Fibroblast of skin of left quadriceps (primary cell): Measurements from ENCODE around the gene GAGE10.
"Not testable (repeated sequence)": the region's sequence is repeated elsewhere in the genome, so short reads cannot be mapped to it uniquely, and the experiment has no call there.

Experiments
- DNase-seq, 2 experiments: peaks; one replicate each; pipeline ENCODE4 v3.0.0-alpha.2; 2013; ENCODE audit warnings: low read depth in 2 of 2

Gene GAGE10

DNA sequence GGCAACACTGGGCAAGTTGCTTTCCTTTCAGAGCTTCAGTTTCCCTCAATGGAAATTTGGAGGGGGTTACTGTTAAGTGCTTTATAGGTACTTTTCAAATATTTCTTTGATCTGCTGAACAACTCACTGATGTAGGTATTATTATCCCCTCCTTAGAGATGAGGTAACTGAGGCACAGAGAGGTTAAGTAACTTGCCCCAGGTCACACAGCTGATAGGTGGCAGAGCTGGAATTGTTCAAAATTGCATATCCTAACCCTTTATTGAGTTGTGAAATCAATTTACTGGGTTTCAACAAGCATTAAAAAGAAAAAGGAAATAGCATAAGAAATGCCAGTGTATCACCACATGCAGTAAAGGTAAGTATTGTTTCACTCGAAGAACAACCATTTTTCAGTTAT, 27.2 kb upstream of the GAGE10 start:
- DNase-seq, result no peak

DNA sequence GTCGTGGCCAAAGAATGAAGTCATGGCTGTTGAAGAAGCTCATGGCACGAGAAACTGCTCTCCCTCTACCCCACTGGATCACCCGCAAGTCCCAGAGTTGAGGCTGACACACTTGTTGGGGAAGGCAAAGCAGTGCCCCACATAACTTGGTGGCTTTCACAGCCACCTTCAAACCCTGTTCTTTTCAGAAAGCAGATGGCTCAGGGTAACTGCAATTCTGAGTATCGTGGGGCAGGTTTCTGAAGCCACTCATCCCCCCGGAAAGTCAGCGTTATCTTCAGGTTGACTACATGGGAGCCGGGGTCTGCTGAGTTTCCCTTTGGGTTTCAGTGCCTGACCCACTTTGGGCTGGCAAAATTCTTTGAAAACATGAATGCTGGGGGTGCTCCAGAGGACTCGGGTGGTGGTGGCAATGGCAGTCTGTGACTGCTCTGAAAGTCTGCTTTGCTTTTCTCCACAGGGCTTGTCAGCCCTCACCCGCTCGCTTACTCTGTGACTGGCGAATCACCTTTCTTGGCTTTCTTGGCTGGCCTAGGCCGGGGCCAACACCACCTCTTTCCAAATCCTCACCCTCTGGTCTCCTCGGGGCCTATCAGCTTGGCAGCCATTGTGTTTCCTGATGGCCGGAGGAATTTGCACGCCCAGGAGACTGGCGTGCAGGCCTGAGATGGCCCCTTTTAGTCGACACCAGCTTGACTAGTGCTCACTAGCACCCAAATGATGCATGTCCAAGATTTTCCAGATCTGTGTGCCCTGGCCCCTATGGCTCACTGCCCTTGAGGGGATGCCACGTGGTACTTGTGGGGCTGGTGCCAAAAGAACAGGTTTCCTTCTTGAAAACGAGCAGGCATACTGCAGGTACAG, 26.5 kb upstream of the GAGE10 start:
- no peak for DNase-seq

DNA sequence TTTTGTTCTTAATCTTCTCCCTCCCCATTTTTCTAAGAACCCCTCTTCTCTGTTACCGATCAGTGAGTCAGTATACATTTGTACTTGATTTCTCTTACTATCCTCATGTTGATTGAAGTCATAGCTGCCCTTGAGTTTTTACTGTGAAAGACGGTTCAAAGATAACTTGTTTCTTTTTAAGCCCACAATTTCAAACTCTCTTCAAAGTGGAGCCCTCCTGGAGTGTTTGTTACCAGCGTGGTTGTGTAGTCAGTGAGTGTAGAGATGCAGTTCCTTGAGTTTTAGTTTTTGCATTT, 26.0 kb upstream of the GAGE10 start:
- DNase-seq, result no peak

DNA sequence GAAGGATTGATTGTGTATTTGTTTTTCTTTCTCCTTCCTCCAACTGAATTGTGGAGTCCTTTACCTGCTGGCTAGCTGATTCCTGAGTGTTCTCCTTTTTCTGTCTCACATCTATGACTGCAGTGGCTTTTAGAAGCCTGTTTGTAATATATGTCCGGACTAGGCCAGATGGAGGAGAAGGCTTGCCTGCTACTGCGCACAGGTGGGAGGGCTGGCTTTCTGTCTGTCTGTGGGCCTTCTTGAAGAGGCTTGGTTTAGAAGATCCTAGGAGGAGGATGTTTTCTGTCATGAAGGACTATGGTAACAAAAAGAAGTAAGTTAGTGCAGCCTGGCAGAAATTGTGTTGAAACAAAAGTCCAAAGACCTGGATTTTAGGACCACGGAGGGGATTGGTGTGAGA, 25.4 kb upstream of the GAGE10 start:
- no peak for DNase-seq

DNA sequence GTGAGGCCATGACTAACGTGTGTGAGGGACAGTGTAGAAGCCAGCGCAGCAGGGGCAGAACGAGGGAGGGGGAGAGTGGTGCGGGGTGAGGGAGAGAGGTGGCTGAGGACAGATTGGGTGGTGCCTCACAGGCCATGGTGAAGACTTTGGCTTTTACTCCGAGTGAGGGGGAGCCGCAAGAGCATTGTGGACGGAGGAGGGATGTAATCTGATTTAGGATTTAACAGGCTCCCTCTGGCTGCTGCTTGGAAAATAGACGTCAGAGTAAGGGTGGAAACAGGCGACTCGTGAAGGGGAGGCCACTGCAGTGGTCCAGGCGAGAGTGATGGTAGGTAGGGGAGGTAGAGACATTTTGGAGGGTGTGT, 20.8 kb upstream of the GAGE10 start:
- DNase-seq, result peak; percentile 5 to 8

DNA sequence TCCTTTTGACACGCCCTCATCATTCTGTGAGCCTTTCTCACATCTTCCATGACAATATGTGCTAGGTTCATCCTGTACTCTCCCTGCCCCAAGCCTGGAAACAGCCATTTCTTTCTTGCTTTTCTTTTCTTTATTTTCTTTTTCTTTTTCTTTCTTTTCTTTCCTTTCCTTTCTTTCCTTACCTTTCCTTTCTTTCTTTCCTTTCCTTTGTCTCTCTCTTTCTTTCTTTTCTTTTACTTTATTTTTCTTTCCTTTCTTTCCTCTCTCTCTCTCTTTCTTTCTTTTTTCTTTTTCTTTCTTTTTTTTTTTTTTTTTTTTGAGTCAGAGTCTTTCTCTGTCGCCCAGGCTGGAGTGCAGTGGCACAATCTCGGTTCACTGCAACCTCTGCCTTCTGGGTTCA, 19.2 kb upstream of the GAGE10 start:
- DNase-seq, result no peak

DNA sequence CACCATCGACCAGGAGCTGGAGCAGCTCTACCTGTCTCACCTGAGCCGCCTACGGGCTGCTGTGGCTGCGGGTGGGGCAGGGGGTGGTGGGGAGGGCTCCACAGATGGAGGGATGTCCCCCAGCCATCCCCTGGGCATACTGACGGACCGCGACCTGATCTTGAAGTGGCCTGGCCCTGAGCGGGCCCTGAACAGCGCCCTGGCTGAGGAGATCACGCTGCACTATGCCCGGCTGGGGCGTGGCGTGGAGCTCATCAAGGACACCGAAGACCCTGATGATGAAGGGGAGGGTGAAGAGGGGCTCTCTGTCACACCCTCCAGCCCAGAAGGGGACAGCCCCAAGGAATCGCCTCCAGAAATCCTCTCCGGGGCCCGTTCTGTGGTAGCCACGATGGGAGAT, 17.3 kb upstream of the GAGE10 start:
- DNase-seq, result no peak

DNA sequence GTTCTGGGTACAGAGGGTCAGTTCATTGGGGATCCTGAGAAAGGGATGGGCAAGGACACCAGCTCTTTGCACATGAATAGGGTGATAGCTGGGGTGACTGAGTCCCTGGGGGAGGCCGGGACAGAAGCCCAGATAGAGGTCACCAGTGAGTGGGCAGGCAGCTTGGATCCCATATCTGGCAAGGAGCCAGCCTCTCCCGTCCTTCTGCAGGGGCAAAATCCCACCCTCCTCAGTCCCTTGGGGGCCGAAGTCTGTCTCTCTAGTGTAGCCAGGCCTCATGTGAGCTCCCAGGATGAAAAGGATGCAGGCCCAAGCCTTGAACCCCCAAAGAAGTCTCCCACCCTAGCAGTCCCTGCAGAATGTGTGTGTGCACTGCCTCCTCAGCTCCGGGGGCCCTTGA, 16.9 kb upstream of the GAGE10 start:
- no peak for DNase-seq

DNA sequence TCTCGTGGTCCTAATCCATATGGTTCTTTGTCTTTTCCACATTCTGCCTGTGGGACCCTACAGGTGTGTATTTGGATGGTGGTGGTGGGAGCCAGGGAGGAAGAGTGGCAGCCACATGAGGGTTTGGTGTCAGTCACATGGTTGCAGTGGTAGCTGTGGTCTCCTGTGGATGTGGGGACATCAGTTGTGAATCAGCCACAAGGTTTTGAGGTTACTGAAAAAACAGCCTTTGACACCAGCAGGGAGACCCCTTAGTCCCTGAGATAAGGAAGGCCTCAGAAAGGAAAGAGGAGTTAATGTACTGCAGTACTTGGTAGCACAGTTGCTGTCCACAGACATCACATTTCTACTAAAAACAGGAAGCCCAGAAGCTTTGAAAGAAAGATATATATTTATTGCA, 15.8 kb upstream of the GAGE10 start:
- no peak for DNase-seq

DNA sequence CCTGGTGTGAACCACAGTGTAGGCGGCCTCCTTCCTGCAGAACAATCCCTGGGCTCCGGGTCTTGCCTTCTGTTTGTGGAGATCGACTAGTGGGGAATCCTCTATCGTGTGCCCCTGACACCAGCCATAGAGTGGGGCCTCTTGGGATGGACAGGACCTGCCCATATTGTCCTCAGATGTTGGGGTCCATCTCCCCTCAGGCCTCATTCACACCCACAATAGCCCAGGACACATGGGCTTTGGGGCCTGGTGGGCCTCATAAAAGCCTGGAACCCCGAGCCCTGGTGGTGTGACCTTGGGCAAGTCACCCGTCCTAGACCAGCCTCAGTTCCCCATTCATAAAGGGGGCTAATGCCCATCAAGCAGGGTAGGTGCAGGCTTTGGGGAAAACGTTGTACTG, 13.2 kb upstream of the GAGE10 start:
- no peak for DNase-seq

DNA sequence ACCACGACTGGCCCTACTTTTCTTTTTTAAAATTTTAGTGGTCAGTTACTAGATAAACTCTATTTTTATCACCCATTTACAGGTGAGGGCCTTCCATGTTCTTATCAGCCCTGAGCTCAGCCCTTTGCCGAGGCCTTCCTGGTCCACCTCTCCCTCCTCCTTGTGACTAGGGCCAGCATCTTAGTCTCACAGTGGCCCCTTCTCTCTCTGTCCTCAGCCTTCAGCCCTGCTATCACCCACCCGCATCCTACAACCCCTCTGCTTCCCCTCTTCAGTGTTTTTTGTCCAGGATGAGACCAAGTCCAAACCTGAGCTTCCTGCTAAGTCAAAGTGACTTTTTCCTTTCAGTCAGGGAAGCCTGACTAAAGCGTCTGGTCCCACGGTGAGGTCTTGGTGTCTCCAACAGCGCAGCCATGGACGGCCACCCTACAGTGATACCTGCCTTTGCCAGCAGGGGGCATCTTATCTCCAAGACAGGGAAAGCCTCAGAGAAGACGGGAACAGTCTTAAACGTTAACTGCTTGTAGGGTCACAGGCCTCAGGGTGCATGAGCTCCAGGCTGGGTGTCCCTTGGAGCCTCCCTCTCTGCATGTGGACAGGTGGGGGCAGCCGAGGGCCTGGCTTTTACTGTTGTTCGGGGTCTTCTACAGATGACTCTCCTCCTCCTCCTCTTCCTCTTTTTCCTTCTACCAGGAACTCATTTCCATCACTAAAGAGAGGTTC, 11.7 kb upstream of the GAGE10 start:
- peak in 1 of 2 experiments; percentile 7 for DNase-seq

DNA sequence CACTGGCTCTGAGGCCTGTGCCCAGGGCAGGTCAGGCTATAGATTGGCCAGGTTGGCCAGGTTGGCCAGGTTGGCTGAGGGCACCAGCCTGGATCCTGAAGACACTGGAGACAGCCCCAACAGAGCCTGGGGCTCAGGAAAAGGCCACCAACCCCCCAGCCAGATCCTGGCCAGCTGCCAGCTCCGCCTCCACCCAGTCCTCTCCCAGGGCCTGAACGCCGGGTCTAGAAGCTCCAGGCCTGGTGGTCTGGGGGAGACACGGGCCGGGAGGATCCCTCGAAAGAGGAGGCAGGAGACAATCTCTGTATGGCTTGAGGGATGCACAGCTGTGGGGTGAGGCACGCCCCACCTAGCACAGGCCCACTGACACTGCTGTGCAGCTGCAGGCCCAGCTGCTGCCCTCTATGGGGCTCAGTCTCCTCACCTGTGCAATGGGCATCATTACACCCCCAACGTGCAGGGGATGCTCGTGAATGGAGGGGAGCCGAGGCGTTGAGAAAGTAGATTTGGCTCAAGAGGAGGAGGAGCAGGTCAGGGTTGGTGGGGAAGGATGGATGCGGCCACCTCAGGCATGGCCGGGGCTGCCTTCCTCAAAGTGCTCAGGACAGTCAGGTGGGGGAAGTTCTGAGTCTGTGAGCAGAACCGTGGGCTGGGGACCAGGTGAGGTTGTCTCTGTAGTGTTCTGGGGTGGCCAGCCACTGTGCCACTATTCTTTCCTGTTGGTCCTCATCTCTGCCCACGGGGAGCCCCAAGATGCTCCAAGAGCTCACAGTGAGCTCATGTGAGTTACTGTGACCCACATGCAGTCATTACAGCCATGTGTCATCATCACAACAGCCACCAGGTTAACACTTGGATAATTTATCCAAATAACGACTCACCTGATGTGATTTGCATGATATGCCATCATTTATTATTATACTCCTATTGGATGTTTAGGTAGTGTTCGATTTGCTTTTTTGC, 10.8 kb upstream of the GAGE10 start:
- DNase-seq, result no peak

DNA sequence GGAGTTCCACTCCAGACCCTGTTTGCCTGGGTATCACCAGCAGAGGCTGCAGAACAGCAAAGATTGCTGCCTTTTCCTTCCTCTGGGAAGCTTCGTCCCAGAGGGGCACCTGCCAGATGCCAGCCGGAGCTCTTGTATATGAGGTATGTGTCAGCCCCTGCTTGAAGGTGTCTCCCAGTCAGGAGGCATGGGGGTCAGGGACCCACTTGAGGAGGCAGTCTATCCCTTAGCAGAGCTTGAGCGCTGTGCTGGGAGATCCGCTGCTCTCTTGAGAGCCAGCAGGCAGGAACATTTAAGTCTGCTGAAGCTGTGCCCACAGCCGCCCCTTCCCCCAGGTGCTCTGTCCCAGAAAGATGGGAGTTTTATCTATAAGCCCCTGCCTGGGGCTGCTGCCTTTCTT, 4.2 kb upstream of the GAGE10 start:
- not testable (repeated sequence) for DNase-seq

DNA sequence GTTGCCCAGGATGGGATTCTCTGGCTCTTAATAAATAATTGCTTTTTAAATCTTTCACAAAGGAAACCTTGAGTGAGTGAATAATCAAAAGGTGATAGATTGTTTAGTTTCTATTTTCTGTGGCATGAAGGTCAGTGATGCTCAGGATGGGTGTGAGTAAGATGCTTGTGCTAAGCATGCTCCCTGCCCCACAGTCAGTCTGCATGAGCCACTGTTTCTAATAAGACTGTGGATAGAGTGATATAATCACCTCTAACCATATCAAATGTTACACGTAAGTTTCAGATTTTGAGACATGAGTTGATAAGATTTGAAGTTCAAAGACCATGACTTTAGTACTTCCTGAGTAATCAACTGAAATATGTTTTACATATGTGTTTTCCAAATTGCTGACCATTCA, 2.7 kb upstream of the GAGE10 start:
- no peak for DNase-seq

DNA sequence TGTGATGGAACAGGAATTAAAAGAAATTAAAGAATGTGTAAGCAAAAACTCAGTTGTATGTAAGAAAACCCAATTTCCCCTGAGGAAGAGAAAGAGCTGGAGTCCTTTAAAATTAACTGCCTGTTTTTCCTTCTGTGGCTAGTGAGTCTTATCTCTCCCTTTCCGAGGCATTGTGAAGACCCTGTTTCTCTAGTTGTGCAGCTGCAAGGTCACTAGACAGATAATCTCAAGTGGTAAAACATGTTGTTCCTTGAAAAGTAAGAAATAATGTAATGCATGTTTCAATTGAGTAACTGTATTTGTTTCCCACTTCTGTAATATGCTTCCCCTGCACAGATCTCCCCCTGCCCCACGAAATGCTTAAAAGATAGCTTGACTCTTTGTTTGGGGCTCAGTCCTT, 4.3 kb downstream of the GAGE10 start:
- DNase-seq, result not testable (repeated sequence)

DNA sequence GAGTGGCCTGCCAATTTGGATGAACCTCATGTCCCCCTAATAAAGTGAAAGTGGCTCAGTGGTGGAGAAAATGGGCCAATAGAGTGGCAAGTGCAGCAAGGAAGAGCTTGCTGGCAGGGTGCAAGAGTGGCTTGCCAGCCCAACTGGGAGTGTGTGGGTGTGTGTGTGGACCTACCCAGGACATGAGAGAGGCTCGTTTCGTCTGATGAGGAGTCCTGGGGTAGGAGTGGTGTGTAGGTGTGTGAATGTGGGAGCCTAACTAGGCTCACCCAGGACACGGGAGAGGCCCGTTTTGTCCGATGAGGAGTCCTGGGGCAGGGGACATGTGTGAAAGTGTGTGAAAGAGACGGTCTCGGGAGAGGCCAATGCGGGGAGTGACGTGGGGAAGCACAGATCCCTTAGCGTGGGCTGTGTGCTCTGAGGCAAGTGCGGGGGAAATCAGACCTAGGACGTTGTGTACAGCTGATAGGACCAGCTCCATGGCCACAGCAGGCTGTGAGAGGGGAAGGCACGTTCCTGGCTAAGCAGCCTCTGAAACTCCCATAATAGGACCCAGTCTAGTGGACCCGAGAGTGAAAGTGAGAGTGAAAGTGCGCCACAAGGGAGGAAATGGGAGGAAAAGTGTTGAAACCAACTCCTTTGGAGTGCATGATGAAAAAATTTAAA, 5.3 kb downstream of the GAGE10 start:
- no peak for DNase-seq

DNA sequence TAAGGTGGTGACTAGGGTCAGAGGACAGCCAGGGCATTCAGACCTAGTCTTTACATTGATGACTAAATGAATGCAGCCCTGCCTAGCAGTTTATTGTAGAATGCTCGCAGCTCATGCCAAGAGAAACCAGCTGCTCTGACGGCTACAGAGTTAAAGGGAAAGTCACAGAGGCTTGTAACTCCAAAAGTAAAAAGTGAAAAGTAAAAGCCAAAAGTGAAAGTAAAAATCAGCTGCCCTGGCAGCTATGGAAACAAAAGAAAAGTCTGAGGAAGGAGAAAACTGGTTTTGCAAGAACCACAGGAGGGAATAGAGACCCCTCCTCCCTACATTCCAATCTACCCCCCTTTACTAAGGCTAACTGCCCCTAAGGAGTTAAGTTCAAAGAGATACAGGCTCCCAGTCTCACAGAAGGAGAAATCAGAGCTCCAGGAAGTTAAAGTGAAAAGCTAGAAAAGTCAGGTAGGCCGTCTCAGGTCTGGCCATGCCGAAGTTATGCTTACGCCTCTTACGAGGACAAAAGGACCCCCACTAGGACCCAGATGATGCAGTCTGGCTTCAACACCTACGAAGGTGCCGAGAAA, 6.0 kb downstream of the GAGE10 start:
- DNase-seq, result no peak

DNA sequence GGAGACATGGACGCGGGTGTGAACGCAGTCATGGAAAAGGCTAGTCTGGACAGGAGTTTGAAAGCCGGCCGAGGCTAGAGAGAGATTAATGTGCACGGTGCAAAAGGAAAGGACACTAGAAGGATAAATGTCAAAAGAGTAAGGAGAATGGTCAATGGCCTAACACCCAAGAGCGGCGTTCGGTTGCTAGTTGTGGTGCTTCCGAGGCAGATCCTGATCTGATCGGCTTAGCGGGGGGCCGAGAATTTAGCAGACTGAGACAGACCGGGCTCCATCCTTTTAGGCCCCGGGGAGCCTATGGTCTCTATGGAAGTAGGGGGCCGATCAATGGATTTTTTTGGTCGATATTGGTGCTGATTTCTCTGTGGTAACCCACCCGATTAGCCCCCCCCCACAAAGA, 6.9 kb downstream of the GAGE10 start:
- no peak for DNase-seq

DNA sequence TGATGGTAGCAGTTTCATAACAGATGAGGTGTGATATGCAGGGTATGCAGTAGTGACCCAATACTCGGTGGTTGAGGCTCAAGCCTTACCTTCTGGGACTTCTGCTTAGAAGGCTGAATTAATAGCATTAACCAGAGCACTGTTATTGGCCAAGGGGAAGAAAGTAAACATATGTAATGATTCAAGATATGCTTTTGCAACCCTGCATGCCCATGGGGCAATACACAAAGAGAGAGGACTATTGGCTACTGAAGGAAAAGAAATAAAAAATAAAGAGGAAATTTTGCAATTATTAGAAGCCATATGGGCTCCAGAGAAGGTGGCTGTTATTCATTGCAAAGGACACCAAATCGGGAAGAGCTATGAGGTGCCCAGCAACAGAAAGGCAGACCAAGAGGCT, 8.7 kb downstream of the GAGE10 start:
- DNase-seq, result no peak

DNA sequence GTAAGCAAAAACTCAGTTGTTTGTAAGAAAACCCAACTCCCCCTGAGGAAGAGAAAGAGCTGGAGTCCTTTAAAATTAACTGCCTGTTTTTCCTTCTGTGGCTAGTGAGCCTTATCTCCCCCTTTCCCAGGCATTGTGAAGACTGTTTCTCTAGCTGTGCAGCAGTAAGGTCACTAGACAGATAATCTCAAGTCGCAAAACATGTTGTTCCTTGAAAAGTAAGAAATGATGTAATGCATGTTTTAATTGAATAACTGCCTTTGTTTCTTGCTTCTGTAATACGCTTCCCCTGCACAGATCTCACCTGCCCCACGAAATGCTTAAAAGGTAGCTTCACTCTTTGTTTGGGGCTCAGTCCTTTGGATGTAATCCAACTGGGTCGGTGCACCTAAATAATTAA, 12.6 kb downstream of the GAGE10 start:
- DNase-seq, result no peak

DNA sequence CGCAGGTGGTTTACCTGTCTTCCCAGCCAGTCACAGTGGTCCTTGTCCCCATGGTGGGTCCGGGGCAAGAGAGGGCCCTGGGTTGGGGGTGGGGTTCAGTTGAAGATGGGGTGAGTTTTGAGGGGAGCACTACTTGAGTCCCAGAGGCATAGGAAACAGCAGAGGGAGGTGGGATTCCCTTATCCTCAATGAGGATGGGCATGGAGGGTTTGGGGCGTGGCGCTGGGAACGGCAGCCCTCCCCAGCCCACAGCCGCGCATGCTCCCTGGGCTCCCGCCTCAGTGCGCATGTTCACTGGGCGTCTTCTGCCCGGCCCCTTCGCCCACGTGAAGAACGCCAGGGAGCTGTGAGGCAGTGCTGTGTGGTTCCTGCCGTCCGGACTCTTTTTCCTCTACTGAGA, 18.3 kb downstream of the GAGE10 start, which contains the start of gene GAGE12J:
Gene GAGE12J, plus strand, starts transcription at position 301 of the 400 bp plus-strand sequence. CDS start 1,157 bp downstream, outside the sequence.
- DNase-seq, result not testable (repeated sequence)
